AG09309 (cell line): Measurements from ENCODE around the gene SLC17A5.
A peak's percentile ranks its signal among the peaks of the same experiment; 100 is the strongest.
"Not testable (repeated sequence)": the region's sequence is repeated elsewhere in the genome, so short reads cannot be mapped to it uniquely, and the experiment has no call there.

Experiments used
- DNase-seq: peaks from one replicate; pipeline ENCODE4 v3.0.0-alpha.2; 2010; ENCODE audit warnings: low read depth
- H3K4me3 ChIP-seq: 2 replicates; pipeline ENCODE4 v1.5.1; 2011; ENCODE audit warnings: mild to moderate bottlenecking, low read depth, low read length, moderate library complexity; ENCODE audit not compliant: control insufficient read depth
- TF ChIP-seq, protein P1 (sequence below): IDR thresholded peaks from 2 replicates; pipeline ENCODE4 v1.5.1; 2011; ENCODE audit warnings: mild to moderate bottlenecking, low read depth, low read length, inconsistent platforms; ENCODE audit not compliant: insufficient read depth, control insufficient read depth; ENCODE audit errors: missing control alignments

Gene SLC17A5

DNA sequence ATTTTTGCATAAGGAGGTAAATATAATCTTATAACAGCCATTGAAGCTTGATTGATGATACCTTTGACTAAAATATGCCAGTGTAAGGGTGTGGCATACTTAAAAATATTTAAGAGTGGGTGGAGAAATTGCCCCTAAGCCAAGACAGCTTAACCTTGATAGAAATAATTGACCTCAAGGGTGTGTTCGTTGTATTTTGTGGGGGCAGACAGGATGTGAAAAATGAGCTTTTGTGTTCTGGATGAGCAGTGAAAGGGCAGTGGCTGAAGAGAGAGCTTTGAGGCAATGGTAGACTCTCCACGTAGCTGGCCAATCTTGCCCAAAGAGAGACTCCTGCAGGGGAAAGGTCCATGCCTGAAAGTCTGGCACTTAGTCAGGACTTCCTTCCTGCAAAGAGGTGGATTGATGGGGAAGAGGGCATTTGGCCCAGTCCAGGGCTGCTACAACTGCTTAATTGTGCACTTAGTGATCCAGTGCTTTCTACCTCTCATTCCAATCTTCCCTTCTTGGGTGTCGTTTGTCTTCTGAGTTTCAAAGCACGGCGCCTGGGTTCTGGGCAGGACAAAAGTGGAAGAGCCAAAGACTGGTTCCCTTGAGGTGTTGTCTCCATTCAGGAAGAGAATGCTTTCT, 26.6 kb upstream of the SLC17A5 start:
- DNase-seq, result no peak
- H3K4me3 ChIP-seq, result no peak overlapping the region
- TF ChIP-seq, protein P1, sequence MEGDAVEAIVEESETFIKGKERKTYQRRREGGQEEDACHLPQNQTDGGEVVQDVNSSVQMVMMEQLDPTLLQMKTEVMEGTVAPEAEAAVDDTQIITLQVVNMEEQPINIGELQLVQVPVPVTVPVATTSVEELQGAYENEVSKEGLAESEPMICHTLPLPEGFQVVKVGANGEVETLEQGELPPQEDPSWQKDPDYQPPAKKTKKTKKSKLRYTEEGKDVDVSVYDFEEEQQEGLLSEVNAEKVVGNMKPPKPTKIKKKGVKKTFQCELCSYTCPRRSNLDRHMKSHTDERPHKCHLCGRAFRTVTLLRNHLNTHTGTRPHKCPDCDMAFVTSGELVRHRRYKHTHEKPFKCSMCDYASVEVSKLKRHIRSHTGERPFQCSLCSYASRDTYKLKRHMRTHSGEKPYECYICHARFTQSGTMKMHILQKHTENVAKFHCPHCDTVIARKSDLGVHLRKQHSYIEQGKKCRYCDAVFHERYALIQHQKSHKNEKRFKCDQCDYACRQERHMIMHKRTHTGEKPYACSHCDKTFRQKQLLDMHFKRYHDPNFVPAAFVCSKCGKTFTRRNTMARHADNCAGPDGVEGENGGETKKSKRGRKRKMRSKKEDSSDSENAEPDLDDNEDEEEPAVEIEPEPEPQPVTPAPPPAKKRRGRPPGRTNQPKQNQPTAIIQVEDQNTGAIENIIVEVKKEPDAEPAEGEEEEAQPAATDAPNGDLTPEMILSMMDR, result no peak

DNA sequence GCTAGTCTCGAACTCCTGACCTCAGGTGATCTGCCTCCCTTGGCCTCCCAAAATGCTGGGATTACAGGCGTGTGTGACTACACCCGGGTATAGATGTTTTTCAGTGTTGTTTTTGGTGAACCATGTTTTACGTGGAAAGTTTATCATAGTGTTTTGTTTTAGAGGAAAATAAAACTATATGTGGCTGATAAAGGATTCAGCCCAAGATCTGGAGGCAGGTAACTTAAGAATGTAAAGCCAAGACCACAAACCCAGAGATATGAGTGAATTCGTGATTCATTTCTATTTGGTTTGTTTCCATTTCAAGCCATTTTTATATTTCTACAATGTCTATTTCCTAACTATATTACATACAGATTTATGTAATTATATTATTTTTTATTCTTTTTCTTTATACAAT, 26.1 kb upstream of the SLC17A5 start:
- not testable (repeated sequence) for H3K4me3 ChIP-seq, DNase-seq

DNA sequence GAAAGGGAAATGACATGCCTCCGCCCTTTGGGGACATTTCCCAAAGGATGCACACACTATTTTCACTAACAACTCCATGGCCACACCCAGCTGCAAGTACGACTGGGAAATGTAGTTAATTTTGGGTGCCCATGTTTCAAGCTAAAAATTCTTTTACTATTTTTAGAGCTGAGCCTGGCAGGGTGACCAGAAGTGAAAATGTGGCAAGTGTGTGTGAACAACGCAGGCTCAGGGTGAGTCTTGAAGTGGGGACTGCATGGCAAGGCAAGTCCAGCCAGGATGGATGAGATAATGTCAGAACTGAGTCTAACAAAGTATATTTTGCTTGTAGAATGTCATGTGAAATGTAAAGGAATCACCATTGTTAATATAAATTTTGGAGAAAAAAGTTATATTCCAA, 25.2 kb upstream of the SLC17A5 start:
- TF ChIP-seq, protein P1, result no peak
- H3K4me3 ChIP-seq, result no peak overlapping the region
- no peak for DNase-seq

DNA sequence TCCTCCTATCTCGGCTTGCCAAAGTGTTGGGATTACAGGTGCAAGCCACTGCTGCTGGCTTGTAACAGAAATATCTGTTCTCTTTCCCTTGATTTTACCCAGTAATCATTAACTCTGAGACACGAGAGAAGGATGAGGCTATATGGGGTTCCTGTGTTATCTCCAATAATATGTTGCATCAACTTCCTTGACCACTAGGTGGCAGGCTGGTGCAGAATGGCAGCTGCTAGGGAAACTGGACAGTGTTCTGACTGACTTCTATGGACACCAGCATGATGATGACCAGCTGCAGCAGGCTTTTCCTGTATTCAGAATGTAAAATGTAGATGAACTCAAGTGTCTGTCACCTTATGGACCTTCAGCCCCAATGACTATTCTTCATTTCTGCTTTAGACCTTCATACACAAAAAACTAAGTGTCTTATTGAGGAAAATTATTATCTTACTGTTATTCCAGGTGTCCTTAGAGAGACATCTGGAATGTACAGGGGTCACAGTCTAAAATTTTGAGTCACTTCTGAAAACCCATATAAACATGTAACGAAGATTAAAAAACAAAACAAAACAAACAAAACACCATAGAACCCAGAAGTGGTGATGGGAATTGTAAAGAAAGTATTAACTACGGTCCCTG, 21.8 kb upstream of the SLC17A5 start:
- TF ChIP-seq, protein P1, result peak; percentile 93
- no peak overlapping the region for H3K4me3 ChIP-seq
- peak; percentile 24 for DNase-seq

DNA sequence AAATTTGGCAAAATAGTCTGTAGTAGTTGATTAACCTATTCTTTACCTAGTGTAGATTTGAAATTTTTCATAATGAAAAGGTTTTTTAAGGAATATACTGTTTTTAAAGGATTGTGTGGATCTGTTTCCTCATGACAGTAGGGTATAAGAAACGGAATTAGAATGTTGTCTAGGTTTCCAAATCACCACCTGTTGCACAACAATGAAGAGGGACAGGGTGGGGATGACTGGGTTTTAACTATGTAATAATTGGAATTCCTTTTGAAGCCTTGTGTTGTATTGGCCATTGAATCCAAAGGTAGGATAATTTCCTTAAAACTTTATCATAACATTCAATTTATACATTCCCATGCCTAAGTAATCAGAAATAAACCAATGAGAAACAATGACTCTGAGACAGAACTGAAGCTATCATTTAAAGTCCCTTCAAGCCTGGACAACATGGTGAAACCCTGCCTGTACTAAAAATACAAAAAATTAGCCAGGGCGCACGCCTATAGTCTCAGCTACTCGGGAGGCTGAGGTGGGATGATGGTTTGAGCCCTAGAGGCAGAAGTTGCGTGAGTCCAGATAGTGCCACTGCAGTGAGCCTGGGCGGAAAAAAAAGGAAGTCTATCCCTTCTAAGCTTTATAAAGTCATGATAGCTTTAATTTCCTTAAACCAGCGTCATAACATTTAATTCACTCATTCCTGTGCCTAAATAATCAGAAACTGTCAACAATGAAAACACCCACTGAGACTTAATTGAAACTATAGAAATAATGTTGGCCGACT, 18.3 kb upstream of the SLC17A5 start:
- TF ChIP-seq, protein P1, result no peak
- no peak overlapping the region for H3K4me3 ChIP-seq
- no peak for DNase-seq

DNA sequence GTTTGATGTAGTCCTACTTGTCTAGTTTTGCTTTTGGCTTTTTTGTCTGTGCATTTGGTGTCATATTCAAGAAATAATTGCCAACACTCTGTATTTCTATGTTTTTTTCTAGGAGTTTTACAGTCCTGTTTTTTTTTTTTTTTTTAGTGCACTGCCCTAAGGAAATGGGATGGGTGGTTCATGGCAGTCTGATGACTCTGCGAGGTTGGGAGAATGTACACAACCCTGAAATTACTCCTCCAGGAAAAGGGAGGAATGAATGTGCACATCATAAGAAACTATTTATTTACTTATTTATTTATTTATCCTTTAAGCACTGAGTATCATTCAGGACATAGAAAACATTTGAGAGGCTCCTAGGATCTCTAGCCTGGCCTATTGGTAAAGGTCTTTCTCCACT, 15.2 kb upstream of the SLC17A5 start:
- no peak overlapping the region for H3K4me3 ChIP-seq
- no peak for DNase-seq
- TF ChIP-seq, protein P1, result no peak

DNA sequence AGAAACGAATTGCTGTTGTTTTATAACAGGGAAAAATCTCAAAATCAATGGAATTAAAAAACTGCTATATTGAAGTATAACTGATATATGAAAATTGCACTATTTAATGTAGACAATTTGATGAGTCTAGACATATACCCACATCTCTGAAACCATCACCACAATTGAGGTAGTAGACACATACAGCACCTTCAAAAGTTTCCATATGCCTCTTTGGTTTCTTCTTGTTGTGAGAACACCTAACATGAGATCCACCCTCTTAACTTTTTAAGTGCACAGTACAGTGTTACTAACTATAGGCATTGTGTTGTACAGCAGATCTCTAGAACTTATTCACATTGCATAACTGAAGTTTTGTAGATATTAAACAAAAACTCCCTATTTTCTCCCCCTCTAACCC, 14.0 kb upstream of the SLC17A5 start:
- TF ChIP-seq, protein P1, result no peak
- no peak for DNase-seq
- H3K4me3 ChIP-seq, result no peak overlapping the region
